ENCODE measurements around the gene NCAM2.
"Not testable (repeated sequence)": the region's sequence is repeated elsewhere in the genome, so short reads cannot be mapped to it uniquely, and the experiment has no call there.

NCAM2 gene

GRCh38 chr21:21111309-21111920 lies 113.2 kb downstream of the NCAM2 start:
- DNase-seq: no peak

DNA sequence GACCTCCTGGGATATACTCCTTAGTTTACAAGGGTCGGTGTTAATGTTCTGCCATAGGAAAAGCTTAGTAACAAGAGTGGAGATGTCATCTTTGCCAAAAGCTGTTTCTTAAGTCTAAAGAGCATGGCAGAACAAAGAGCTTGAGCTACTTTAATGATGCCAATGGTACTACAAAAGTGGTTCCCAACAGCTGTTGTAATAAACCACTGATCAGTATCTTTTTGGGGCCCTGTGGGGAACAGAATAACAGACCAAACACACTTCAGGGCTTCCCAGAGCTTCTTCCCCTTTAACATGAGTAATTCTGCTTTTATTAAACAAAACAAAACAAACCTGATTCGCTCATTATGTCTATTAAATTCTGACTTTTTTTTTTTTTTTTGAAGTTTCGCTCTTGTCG lies 116.3 kb downstream of the NCAM2 start:
- no peak for DNase-seq

DNA sequence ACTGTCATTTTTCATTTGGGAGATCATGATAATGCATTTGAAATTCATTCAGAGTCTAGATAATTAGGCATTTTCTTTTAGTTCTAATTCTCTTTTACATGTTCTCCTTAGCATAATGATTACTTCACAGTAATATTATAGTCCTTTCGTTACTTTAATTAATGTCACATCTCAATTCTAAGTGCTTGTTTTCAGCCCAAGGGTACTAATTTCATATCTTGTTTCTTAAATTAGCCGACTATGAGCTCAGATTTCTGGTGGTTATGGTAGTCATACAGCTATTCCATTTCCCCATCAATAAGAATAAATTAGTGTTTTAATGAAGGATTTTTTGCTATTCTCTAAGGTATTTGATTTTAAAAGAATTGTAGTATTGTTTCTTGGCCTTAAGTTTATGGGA lies 120.9 kb downstream of the NCAM2 start:
- DNase-seq: no peak

DNA sequence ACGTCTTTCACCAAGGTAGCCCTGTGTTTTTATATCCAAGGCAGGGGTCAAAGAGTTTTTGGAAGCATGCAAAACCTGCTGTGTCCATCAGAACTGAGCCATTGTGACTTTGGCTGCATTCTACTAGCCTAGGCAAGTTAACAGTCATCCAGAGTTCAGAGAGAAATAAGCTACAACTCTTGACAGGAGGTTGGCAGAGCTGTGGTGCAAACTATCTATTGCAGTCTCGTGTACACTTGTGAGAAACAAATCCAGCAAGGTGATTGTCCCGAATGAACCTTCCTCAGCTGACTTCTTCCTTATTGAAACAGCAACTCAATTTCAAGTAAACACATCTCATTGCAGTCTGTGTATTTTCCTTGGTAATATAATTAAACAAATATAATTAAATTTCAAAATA lies 124.5 kb downstream of the NCAM2 start:
- DNase-seq: no peak

DNA sequence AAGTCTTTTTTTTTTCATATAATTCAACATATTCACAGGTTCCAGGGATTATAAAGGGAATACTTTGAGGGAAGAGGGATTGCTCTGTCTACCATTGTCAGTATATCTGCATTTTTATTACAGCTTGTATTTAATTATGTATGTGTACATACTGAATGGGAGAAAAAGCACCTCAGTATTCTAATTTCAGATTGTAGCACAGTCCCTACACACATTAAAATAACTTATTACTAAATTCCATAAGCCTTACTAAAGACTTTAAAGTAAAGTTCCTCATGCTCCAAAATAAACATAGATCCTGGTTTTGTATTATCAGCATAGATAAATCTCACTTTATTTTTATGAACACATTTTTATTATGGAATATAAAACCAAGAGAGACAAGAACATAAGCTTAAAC lies 134.2 kb downstream of the NCAM2 start:
- DNase-seq: no peak

GRCh38 chr21:21137986-21138385 lies 139.8 kb downstream of the NCAM2 start:
- DNase-seq: no peak

GRCh38 chr21:21146587-21147373 lies 148.6 kb downstream of the NCAM2 start:
- no peak for DNase-seq

DNA sequence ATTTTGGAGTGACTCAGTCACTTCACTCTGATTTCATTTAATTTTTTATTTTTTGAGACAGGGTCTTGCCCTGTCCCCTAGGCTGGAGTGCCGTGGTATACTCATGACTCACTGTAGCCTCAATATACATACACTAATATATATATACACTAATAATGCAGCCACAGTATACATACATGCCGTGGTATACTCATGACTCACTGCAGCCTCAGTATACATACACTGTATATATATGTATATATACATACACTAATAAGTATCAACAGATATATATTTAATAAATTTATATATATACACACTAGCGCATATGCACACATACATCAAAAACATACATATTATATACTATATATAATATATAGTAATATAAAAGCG lies 149.2 kb downstream of the NCAM2 start:
- no peak for DNase-seq

- no peak for DNase-seq
Observed at GRCh38 chr21:21148009-21148408, 149.8 kb downstream of the NCAM2 start.

DNA sequence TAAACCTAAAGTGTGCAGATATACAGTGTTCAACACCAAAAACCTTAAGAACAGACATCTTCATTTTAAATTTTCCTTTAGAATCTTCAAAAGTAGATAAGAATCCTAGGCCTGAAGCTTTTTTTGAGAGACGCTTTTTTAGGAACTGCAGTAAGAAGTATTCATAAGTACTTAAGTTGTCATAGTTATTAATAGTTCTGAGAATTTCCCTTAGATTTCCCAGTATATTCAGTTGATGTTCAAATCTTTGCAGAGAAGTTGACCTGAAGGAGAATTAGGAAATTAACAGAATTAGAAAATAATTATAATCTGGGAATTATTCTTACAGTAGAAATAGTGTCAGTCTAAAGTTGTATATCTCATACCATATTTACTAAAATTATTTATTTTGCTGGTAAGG lies 150.3 kb downstream of the NCAM2 start:
- no peak for DNase-seq

- DNase-seq: not testable (repeated sequence)
Observed at GRCh38 chr21:21149445-21149844, 151.2 kb downstream of the NCAM2 start.

DNA sequence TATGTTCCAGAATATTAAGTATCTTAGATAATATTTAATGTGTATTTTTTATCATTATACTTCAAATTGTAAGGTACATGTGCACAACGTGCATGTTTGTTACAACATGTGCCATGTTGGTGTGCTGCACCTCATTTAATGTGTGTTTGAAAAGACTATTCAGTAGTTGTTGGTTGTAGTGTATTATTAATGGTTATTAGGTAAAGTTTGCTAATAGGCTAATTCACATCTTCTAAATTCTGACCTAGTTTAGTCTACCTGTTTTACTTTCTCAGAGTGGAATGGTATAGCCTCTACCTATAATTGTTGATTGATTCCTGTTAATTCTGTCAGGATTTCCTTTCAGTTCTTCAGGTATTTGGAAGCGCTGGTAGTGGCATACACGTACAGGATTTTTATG lies 153.0 kb downstream of the NCAM2 start:
- no peak for DNase-seq

- no peak for DNase-seq
Observed at GRCh38 chr21:21156397-21156796, 158.2 kb downstream of the NCAM2 start.

DNA sequence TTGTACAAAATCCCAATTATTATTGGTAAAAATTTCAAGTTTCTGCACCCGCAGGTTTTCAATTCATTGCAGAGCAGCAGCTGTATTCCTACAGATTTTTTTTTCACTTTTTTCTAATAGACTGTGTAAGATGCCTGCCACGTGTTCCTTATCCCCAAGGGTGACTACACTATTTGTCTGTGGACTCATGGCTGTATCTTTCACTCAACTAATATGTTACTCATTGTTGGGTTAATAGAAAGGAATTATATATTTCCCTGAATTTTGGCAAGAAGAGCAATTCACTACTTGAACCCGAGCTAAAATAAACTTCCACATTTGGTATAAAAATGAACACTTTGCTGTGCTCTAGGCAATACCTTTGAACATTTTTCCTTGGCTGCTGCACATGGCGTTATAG lies 158.7 kb downstream of the NCAM2 start:
- DNase-seq: no peak

DNA sequence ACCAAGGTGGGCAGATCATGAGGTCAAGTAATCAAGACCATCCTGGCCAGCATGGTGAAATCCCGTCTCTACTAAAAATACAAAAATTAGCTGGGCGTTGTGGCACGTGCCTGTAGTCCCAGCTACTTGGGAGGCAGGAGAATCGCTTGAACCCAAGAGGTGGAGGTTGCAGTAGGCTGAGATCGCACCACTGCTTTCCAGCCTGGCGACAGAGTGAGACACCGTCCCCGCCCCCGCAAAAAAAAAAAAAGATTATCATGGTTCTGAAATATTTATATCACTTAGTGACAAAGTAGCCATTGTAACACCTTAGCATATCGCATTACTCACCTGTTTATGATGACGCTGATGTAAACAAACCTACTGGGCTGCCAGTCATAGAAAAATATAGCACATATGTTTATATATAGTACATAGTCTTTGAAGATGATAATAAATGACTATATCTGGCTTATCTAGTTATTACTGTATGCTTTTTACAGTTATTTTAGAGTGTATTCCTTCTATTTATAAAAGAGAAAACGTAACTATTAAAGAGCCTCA lies 160.2 kb downstream of the NCAM2 start:
- no peak for DNase-seq

DNA sequence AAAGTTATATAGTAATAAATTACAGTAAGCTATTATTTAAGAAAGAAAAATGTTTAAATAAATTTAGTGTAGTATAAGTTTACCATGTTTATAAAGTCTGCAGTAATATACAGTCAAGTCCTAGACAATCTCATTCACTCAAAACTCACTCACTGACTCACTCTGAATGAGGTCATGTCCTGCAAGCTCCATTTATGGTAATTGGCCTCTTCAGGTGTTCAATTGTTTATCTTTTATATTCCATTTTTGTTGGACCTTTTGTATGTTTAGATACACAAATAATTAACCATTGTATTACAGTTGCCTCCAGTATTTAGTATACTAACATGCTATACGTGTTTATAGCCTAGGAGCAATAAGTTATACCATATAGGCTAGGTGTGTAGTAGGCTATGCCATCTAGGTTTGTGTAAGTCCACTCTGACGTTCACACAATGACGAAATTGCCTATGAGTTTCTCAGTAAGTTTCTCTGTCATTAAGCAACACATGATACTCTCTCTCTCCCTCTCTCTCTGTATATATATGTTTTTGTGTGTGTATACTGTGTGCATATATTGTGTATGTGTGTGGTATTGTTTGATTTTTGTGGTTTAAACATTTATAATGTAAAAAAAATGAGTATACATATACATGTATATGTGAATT lies 161.2 kb downstream of the NCAM2 start:
- DNase-seq: no peak

GRCh38 chr21:21162786-21163185 lies 164.6 kb downstream of the NCAM2 start:
- no peak for DNase-seq

DNA sequence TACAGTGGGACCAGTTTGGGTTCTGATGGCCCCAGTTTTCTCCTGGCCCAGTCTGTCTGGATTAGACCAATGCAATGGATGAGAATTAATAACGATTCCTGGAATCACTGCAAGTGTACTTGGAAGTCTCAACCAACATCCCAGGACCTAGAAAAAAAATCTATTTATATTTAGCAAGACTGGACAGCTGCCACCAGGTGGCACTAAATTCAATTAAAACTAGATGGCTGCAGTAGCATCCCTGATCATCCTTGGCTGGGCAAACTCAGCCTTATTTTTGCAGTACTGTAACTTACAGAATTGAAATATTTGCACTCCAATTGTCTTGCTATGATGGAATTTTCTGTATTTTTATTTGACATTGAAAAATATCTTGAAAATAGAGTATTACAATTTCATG lies 165.7 kb downstream of the NCAM2 start:
- DNase-seq: no peak

DNA sequence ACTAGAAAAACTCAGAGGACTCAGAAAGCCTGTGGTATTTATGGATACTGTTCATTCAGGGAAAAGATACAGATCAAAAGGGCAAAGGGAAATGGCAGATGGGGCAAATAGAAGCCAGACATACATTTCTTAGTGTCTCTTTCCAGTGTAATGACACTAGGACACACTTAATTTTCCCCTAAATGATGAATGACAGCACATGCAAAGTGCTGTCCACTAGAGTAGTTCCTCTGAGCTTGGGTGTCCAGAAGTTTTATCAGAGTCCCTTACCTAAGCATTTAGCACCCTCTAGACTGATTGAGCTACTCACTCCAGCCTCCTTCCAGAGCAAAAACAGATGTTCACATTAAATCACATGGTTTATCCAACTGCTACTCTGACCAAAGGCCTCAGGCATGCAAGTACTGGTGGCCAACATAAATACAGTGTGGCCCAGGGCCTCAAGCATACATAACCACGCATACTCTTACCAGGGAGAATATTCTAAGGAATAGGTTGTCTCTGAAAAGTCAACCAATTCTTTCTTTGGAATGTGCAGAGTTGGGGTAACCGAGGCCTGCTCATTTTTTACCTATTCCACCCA lies 166.9 kb downstream of the NCAM2 start:
- DNase-seq: no peak

GRCh38 chr21:21174676-21175075 lies 176.5 kb downstream of the NCAM2 start:
- no peak for DNase-seq

- DNase-seq: no peak
Observed at GRCh38 chr21:21175798-21176334, 177.7 kb downstream of the NCAM2 start.

- no peak for DNase-seq
Observed at GRCh38 chr21:21177353-21177986, 179.3 kb downstream of the NCAM2 start.
